Measurements from ENCODE around the gene EPHB2.

The EPHB2 gene

DNA sequence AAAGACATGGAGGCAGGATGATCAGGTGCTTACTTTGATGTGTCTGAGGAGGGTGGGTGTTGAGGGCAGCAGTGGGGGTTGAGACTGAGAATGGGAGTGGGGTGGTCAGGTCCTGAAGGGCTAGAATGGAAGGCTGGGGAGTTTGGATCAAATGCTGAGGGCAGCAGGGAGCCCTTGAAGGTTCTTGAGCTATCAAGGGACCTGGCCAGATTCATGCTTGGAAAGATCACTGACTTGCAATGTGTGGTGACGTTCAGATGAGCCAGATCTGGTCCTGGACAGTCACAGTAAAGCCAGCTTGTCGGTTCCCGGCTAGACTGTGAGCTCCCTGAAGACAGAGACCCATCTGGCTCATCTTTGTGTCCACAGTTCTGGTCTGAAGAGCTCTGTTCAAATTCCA lies 3.8 kb downstream of the EPHB2 start:
- Histone ChIP-seq H4K20me1 (ENCODE audit: insufficient read depth, low read length, poor library complexity, severe bottlenecking) (no peaks in the 10 kb centered on the region), H3K4me2 (ENCODE audit: low read depth, low read length, poor library complexity, severe bottlenecking) (no peak overlapping the region), H3K4me3 (ENCODE audit: low read length, poor library complexity, severe bottlenecking) (no peak overlapping the region), H3K4me1 (ENCODE audit: insufficient read depth, low read length, poor library complexity, severe bottlenecking) (no peaks in the 10 kb centered on the region), H3K9me3 (ENCODE audit: insufficient read depth, low read depth, low read length) (no peaks in the 10 kb centered on the region), H3K9ac (ENCODE audit: low read depth, low read length, poor library complexity, severe bottlenecking) (no peak overlapping the region), H3K79me2 (ENCODE audit: insufficient read depth, low read length) (no peaks in the 10 kb centered on the region), H2AFZ (ENCODE audit: low read length) (no peak overlapping the region), H3K27me3 (ENCODE audit: insufficient read depth, low read length, poor library complexity, severe bottlenecking) (no peaks in the 10 kb centered on the region), H3F3A (ENCODE audit: low read depth) (no peaks in the 10 kb centered on the region), H3K9me2 (replicated peaks; ENCODE audit: low read depth, low read length) (no peaks in the 10 kb centered on the region), H3K36me3 (ENCODE audit: insufficient read depth, low read length) (no peaks in the 10 kb centered on the region)
- TF ChIP-seq, protein P1, sequence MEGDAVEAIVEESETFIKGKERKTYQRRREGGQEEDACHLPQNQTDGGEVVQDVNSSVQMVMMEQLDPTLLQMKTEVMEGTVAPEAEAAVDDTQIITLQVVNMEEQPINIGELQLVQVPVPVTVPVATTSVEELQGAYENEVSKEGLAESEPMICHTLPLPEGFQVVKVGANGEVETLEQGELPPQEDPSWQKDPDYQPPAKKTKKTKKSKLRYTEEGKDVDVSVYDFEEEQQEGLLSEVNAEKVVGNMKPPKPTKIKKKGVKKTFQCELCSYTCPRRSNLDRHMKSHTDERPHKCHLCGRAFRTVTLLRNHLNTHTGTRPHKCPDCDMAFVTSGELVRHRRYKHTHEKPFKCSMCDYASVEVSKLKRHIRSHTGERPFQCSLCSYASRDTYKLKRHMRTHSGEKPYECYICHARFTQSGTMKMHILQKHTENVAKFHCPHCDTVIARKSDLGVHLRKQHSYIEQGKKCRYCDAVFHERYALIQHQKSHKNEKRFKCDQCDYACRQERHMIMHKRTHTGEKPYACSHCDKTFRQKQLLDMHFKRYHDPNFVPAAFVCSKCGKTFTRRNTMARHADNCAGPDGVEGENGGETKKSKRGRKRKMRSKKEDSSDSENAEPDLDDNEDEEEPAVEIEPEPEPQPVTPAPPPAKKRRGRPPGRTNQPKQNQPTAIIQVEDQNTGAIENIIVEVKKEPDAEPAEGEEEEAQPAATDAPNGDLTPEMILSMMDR (conservative IDR thresholded peaks at IDR 0.05; ENCODE audit: low read length): no peak
- TF ChIP-seq EZH2phosphoT487 (IDR thresholded peaks at IDR 0.05; ENCODE audit: borderline replicate concordance): no peak

DNA sequence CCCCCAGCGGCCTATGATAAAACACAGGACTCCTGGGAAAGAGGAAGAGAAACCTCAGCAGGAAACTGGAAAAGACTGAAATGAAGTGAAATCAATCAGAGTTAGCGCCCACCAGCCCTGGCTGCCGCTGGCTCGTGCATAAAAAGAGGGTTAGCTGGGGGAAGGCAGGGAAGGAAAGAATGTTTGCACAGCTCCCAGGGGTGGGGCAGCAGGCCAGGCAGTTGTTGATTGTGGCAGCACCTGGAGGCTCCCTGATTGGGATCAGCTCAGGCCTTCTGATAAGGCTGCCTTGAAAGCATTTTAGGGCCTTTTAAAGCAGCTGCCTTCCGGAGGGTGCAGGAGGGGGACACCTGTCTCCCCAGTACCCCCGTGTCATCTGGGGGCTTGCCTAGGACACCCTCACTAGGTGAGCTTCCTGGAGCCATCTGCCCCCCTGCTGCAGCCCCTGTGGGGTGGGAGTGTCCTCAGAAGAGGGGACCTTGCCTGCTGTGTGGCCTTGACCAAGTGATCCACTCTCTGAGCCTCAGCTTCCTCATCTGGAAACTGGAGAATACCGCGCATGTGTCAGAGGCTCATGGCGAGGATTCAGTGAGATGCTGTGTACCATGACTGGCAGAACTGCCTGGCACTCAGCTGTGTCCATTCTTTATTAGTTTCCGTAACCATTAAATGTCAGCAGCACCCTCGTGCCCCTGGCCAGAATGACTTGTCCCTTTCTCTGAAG lies 6.6 kb downstream of the EPHB2 start:
- Histone ChIP-seq H3K4me3 (ENCODE audit: low read length, poor library complexity, severe bottlenecking) (no peak overlapping the region), H3K9ac (ENCODE audit: low read depth, low read length, poor library complexity, severe bottlenecking) (no peak overlapping the region), H3K4me1 (ENCODE audit: insufficient read depth, low read length, poor library complexity, severe bottlenecking) (no peaks in the 10 kb centered on the region), H3K9me2 (replicated peaks; ENCODE audit: low read depth, low read length) (no peaks in the 10 kb centered on the region), H3F3A (ENCODE audit: low read depth) (no peaks in the 10 kb centered on the region), H3K4me2 (ENCODE audit: low read depth, low read length, poor library complexity, severe bottlenecking) (no peak overlapping the region), H4K20me1 (ENCODE audit: insufficient read depth, low read length, poor library complexity, severe bottlenecking) (no peaks in the 10 kb centered on the region), H2AFZ (ENCODE audit: low read length) (no peak overlapping the region), H3K36me3 (ENCODE audit: insufficient read depth, low read length) (no peaks in the 10 kb centered on the region), H3K27me3 (ENCODE audit: insufficient read depth, low read length, poor library complexity, severe bottlenecking) (no peaks in the 10 kb centered on the region), H3K9me3 (ENCODE audit: insufficient read depth, low read depth, low read length) (no peaks in the 10 kb centered on the region), H3K79me2 (ENCODE audit: insufficient read depth, low read length) (no peaks in the 10 kb centered on the region)
- TF ChIP-seq EZH2phosphoT487 (IDR thresholded peaks at IDR 0.05; ENCODE audit: borderline replicate concordance): no peak
- TF ChIP-seq, protein P1 (conservative IDR thresholded peaks at IDR 0.05; ENCODE audit: low read length): no peak

DNA sequence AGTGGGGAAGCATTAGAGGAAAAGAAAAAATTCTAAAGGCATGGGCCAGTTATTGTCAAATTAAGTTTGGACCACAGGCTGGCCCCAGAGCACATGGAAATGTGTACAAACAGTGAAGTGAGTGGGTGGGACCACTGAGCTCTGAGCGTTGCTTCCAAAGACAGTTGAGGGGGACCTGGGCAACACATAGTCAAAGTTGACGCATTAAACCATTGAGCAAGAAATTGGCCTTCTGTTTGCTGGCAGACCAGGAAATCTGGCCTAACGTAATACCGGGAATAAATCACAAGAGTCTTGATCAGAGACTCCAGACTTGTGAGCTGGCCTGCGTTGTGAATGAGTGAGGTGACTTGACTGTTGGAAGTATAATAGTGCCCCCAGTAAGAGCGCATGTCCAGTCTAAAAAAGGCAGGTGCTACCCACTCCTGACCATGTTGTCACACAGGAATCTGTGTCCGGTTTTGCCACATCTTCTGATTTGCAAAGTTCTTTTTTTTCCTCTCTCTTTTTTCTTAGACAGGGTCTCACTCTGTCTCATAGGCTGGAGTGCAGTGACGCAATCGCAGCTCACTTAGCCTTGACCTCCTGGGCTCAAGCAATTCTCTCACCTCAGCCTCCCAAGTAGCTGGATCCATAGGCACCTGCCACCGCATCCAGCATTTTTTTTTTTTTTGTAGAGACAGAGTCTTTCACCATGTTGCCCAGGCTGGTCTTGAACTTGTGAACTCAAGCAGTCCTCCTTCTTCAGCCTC lies 10.7 kb downstream of the EPHB2 start:
- H3K9me2 ChIP-seq (replicated peaks; ENCODE audit: low read depth, low read length): no peaks in the 10 kb centered on the region
- no peaks in the 10 kb centered on the region for H3K9me3 ChIP-seq (ENCODE audit: insufficient read depth, low read depth, low read length)
- H3K27me3 ChIP-seq (ENCODE audit: insufficient read depth, low read length, poor library complexity, severe bottlenecking): no peaks in the 10 kb centered on the region
- TF ChIP-seq, protein P1 (conservative IDR thresholded peaks at IDR 0.05; ENCODE audit: low read length): no peak
- no peak for TF ChIP-seq EZH2phosphoT487 (IDR thresholded peaks at IDR 0.05; ENCODE audit: borderline replicate concordance)
- no peaks in the 10 kb centered on the region for H3K79me2 ChIP-seq (ENCODE audit: insufficient read depth, low read length)
- H4K20me1 ChIP-seq (ENCODE audit: insufficient read depth, low read length, poor library complexity, severe bottlenecking): no peaks in the 10 kb centered on the region
- H3K4me1 ChIP-seq (ENCODE audit: insufficient read depth, low read length, poor library complexity, severe bottlenecking): no peaks in the 10 kb centered on the region
- no peaks in the 10 kb centered on the region for H3K36me3 ChIP-seq (ENCODE audit: insufficient read depth, low read length)
- H2AFZ ChIP-seq (ENCODE audit: low read length): no peak overlapping the region
- H3F3A ChIP-seq (ENCODE audit: low read depth): no peaks in the 10 kb centered on the region
- H3K4me2 ChIP-seq (ENCODE audit: low read depth, low read length, poor library complexity, severe bottlenecking): no peak overlapping the region
- no peak overlapping the region for H3K9ac ChIP-seq (ENCODE audit: low read depth, low read length, poor library complexity, severe bottlenecking)
- no peak overlapping the region for H3K4me3 ChIP-seq (ENCODE audit: low read length, poor library complexity, severe bottlenecking)

All from Loucy (cell line).